SJCRH30 (cell line): ENCODE measurements around the gene C3. TPM values are rescaled to one million over a fixed set of nuclear protein-coding genes. Genes with fewer than 3 reads are reported as not detected.

ENCODE experiments used
- DNase-seq, 2 experiments: peaks; one replicate each; pipeline ENCODE4 v3.0.0-alpha.2; 2015 to 2020
- H3K27ac ChIP-seq: fragments of 250-450 bp; sonication (Bioruptor Pico); 2 replicates; pipeline ENCODE4 v1.5.1; 2020; ENCODE audit warnings: mild to moderate bottlenecking, moderate library complexity
- H3K27me3 ChIP-seq: fragments of 250-450 bp; sonication (Bioruptor Pico); 2 replicates; pipeline ENCODE4 v1.5.1; 2020; ENCODE audit warnings: mild to moderate bottlenecking, moderate library complexity
- H3K36me3 ChIP-seq: fragments of 250-450 bp; sonication (Bioruptor Pico); 2 replicates; pipeline ENCODE4 v1.5.1; 2020; ENCODE audit warnings: mild to moderate bottlenecking, moderate library complexity
- H3K4me1 ChIP-seq: fragments of 250-450 bp; sonication (Bioruptor Pico); 2 replicates; pipeline ENCODE4 v1.5.1; 2020; ENCODE audit warnings: mild to moderate bottlenecking, moderate library complexity
- H3K4me3 ChIP-seq: fragments of 250-450 bp; sonication (Bioruptor Pico); 2 replicates; pipeline ENCODE4 v1.5.1; 2020; ENCODE audit warnings: mild to moderate bottlenecking, moderate library complexity
- H3K9me3 ChIP-seq: fragments of 250-450 bp; sonication (Bioruptor Pico); replicated peaks from 2 replicates; pipeline ENCODE4 v1.5.1; 2020; ENCODE audit warnings: mild to moderate bottlenecking, moderate library complexity
- total RNA-seq: library from RNA; depleted of rRNA; stranded (reverse); fragments of >200 nt; shearing (Covaris generic); gene quantifications from 2 replicates; pipeline ENCODE4 v1.2.3, GENCODE V29; 2014

C3 gene
- total RNA-seq, 1 experiment from 2014 or later, result not detected

- Histone ChIP-seq H3K9me3 (no peaks in the 10 kb centered on the region), H3K27me3 (no peaks in the 10 kb centered on the region), H3K4me3 (no peak overlapping the region), H3K4me1 (no peaks in the 10 kb centered on the region), H3K27ac (no peak overlapping the region), H3K36me3 (no peaks in the 10 kb centered on the region)
- DNase-seq, result no peak
These were observed 13.9 kb downstream of the C3 start for GRCh38 chr19:6706633-6706958.

- Histone ChIP-seq H3K4me3 (no peak overlapping the region), H3K27me3 (no peaks in the 10 kb centered on the region), H3K27ac (no peak overlapping the region), H3K36me3 (no peaks in the 10 kb centered on the region), H3K9me3 (no peaks in the 10 kb centered on the region), H3K4me1 (no peaks in the 10 kb centered on the region)
- no peak for DNase-seq
These were observed 14.4 kb downstream of the C3 start for GRCh38 chr19:6705931-6706632.

GRCh38 chr19:6700586-6701316 is 19.7 kb downstream of the C3 start:
- no peak for DNase-seq
- Histone ChIP-seq H3K4me3 (no peak overlapping the region), H3K4me1 (no peaks in the 10 kb centered on the region), H3K27ac (no peak overlapping the region), H3K36me3 (no peaks in the 10 kb centered on the region), H3K27me3 (no peaks in the 10 kb centered on the region), H3K9me3 (no peaks in the 10 kb centered on the region)

DNA sequence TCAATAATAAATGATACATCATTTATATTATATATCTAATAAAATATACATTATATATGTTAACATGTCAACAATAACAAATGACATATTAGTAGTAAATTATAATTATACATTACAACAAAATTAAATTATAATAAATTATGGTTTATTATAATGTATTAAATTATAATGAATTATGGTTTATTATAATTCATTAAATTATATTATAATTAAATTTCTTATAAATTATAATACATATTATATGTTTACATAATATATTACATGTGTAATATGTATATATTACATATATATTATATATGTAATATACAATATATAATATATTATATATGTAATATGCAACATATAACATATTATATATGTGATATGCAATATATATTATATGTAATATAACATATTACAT is 20.5 kb downstream of the C3 start:
- H3K36me3 ChIP-seq, result no peaks in the 10 kb centered on the region
- no peak for DNase-seq
- no peaks in the 10 kb centered on the region for H3K27me3 ChIP-seq
- no peaks in the 10 kb centered on the region for H3K9me3 ChIP-seq
- no peak overlapping the region for H3K4me3 ChIP-seq
- no peaks in the 10 kb centered on the region for H3K4me1 ChIP-seq
- H3K27ac ChIP-seq, result no peak overlapping the region

GRCh38 chr19:6697291-6697690 is 23.2 kb downstream of the C3 start:
- Histone ChIP-seq H3K36me3 (no peaks in the 10 kb centered on the region), H3K9me3 (no peaks in the 10 kb centered on the region), H3K4me1 (no peaks in the 10 kb centered on the region), H3K27me3 (no peaks in the 10 kb centered on the region), H3K27ac (no peak overlapping the region), H3K4me3 (no peak overlapping the region)
- no peak for DNase-seq

DNA sequence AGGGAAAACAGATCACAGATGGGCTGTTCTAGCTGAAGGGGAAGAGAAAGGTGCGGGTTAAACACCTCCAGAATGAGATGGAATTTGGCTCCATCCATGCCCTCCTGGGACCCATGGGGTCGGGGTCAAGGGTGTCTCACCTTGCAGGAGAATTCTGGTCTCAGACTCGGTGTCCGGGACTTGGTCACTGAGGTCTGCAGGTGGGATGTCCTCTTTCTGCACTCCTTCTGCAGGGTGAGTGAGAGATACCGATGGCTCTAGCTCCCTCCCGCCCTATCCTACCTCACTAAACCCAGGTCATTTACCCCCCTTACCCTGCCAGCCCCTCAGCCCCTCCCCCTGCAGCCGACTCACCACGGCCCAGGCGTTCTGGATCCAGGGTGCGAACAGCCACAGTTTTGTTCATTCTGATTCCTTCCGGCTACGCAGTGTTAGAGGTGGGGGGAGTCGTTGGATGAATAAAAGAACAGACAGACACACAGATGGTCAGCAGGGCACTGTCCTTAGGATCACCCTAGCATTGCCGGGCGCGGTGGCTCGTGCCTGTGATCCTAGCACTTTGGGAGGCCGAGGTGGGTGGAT is 24.1 kb downstream of the C3 start:
- Histone ChIP-seq H3K27me3 (no peaks in the 10 kb centered on the region), H3K4me3 (no peak overlapping the region), H3K27ac (no peak overlapping the region), H3K9me3 (no peaks in the 10 kb centered on the region), H3K36me3 (no peaks in the 10 kb centered on the region), H3K4me1 (no peaks in the 10 kb centered on the region)
- no peak for DNase-seq

DNA sequence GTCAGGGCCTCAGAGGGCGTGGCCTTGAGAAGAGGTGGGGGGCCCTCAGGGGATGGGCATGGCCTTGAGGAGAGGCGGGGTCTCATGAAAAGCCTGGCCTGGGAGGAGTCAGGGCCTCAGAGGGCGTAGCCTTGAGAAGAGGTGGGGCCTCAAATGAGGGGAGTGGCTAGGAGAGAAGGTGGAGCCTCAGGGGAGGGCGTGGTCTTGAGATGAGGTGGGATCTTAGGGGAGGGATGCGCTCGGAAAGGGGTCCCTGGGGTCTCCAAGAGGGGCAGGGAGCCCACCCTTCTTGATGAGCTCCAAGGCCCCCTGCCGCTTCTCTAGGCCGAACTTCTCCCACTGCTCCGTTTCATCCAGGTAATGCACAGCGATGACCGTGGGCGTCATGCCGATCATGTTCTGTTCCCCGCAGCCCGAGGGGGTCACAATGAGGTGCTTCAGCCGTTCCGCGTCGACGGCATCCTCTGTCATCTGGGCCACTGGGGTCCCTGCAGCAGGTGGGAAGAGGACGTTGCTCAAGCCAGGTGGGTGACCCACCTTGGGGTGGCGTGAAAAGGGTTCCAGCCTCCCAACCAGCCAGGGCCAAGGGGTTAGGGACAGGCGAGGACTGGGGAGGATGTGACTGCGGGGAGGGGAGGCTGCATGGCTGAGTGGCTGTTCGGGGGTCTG is 26.2 kb downstream of the C3 start:
- no peak for DNase-seq
- no peaks in the 10 kb centered on the region for H3K36me3 ChIP-seq
- H3K4me1 ChIP-seq, result no peaks in the 10 kb centered on the region
- no peak overlapping the region for H3K4me3 ChIP-seq
- no peak overlapping the region for H3K27ac ChIP-seq
- no peaks in the 10 kb centered on the region for H3K27me3 ChIP-seq
- H3K9me3 ChIP-seq, result no peaks in the 10 kb centered on the region

DNA sequence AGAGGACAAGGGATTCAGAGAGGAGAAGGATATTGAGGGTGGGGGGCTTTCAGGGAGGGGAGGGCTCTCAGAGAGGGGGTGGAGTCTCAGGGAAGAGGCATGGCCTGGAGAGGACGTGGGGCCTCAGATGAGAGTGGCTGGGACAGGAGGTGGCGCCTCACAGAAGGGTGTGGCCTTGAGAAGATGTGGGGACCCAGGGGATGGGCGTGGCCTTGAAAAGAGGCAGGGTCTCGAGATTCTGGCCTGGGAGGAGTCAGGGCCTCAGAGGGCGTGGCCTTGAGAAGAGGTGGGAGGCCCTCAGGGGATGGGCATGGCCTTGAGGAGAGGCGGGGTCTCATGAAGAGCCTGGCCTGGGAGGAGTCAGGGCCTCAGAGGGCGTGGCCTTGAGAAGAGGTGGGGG is 26.8 kb downstream of the C3 start:
- Histone ChIP-seq H3K9me3 (no peaks in the 10 kb centered on the region), H3K4me1 (no peaks in the 10 kb centered on the region), H3K36me3 (no peaks in the 10 kb centered on the region), H3K27ac (no peak overlapping the region), H3K27me3 (no peaks in the 10 kb centered on the region), H3K4me3 (no peak overlapping the region)
- DNase-seq, result no peak

DNA sequence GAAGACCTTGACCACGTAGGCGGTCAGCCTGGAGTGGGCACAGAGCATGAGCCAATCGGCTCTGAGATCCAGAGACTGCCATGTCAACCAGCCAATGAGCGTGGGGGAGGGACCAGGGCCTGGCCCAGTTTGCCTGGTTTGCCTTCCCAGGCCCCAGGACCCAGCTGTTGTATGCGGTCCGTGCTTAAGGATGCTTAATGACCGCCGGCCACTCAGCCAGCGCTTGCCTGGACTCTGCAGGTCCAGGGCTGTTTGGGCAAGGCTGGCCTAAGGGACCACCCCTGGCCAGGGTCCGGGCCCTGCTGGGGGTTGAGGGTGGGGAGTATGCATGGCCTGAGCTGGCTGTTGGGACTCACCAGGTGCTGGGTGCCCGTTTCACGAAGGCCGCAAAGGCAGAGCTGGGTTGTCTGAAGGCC is 27.4 kb downstream of the C3 start:
- H3K27ac ChIP-seq, result no peak overlapping the region

GRCh38 chr19:6692027-6692426 is 28.4 kb downstream of the C3 start:
- no peak for DNase-seq
- Histone ChIP-seq H3K4me3 (no peak overlapping the region), H3K27me3 (no peaks in the 10 kb centered on the region), H3K36me3 (no peaks in the 10 kb centered on the region), H3K9me3 (no peaks in the 10 kb centered on the region), H3K27ac (no peak overlapping the region), H3K4me1 (no peaks in the 10 kb centered on the region)

More for the DNA sequence above, 27.4 kb downstream of the C3 start:
- no peak for DNase-seq
- Histone ChIP-seq H3K27me3 (no peaks in the 10 kb centered on the region), H3K9me3 (no peaks in the 10 kb centered on the region), H3K4me3 (no peak overlapping the region), H3K36me3 (no peaks in the 10 kb centered on the region), H3K4me1 (no peaks in the 10 kb centered on the region)

DNA sequence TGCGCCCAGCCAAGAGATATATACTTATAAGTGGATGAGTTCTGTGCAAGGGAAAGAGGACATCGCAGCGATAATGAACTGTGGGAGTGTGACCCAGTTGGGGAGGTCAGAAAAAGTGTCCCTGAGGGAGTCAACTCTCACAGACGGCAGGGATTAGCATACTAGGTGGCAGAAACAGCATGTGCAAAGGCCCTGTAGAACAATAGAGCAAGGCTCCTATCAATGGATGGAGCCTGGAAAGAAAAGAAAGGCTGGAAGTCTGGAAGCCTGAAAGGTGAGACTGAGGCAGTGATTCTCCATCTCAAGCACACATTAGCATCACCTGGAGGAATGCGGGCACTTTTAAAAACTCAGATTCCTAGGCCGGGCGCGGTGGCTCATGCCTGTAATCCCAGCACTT is 29.1 kb downstream of the C3 start:
- DNase-seq, result no peak
- Histone ChIP-seq H3K4me1 (no peaks in the 10 kb centered on the region), H3K9me3 (no peaks in the 10 kb centered on the region), H3K27me3 (no peaks in the 10 kb centered on the region), H3K4me3 (no peak overlapping the region), H3K36me3 (no peaks in the 10 kb centered on the region), H3K27ac (no peak overlapping the region)

- no peaks in the 10 kb centered on the region for H3K9me3 ChIP-seq
- H3K4me3 ChIP-seq, result no peak overlapping the region
- no peak for DNase-seq
- no peaks in the 10 kb centered on the region for H3K36me3 ChIP-seq
- H3K4me1 ChIP-seq, result no peaks in the 10 kb centered on the region
- H3K27ac ChIP-seq, result no peak overlapping the region
- no peaks in the 10 kb centered on the region for H3K27me3 ChIP-seq
These were observed 30.1 kb downstream of the C3 start for GRCh38 chr19:6690160-6690885.

DNA sequence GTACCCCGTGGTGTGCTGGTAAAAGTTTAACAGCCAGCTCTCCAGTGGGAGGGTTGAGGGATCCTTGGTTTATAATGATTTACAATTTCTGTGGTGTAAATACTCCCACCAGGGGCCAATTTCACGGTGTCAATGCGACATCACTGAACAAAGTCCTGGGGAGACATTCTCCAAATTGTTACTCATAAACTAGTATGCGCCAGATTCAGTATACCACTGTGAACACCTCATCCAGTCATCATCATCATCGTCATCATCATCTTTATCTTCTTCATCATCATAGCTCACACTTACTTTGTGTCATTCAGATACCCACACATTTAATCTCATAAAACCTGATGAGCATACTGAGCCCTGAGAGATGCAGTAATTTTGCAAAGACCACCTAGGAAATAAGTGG is 33.3 kb downstream of the C3 start:
- Histone ChIP-seq H3K27me3 (no peaks in the 10 kb centered on the region), H3K4me1 (no peaks in the 10 kb centered on the region), H3K9me3 (no peaks in the 10 kb centered on the region), H3K36me3 (no peaks in the 10 kb centered on the region), H3K27ac (no peak overlapping the region), H3K4me3 (no peak overlapping the region)
- no peak for DNase-seq

- H3K4me3 ChIP-seq, result no peak overlapping the region
- no peaks in the 10 kb centered on the region for H3K4me1 ChIP-seq
- H3K9me3 ChIP-seq, result no peaks in the 10 kb centered on the region
- no peak for DNase-seq
- no peaks in the 10 kb centered on the region for H3K36me3 ChIP-seq
- H3K27ac ChIP-seq, result no peak overlapping the region
- no peaks in the 10 kb centered on the region for H3K27me3 ChIP-seq
These were observed 33.8 kb downstream of the C3 start for GRCh38 chr19:6686628-6686975.
